DND-41 (cell line): Measurements from ENCODE around the gene TSPEAR.

ENCODE experiments used
- ATAC-seq: fragments of 200-7000 bp; cut with Tn5 transposase; 3 replicates; pipeline ENCODE4 v1.9.1; 2021; ENCODE audit warnings: low read depth; ENCODE audit not compliant: insufficient read depth
- DNase-seq: peaks from one replicate; pipeline ENCODE4 v3.0.0-alpha.2; 2020
- H2AFZ ChIP-seq: 2 replicates; pipeline ENCODE4 v1.6.0; 2012; ENCODE audit warnings: low read depth, low read length
- H3K27ac ChIP-seq: 2 replicates; pipeline ENCODE4 v1.5.1; 2012; ENCODE audit warnings: low read length, inconsistent platforms
- H3K27me3 ChIP-seq: fragments of 200-600 bp; sonication (generic); 2 replicates; pipeline ENCODE4 v1.6.0; 2012; ENCODE audit warnings: low read length, mild to moderate bottlenecking, inconsistent platforms; ENCODE audit not compliant: insufficient read depth, poor library complexity
- H3K36me3 ChIP-seq: 2 replicates; pipeline ENCODE4 v1.5.1; 2012; ENCODE audit warnings: low read length, inconsistent platforms; ENCODE audit not compliant: insufficient read depth
- H3K4me1 ChIP-seq: 2 replicates; pipeline ENCODE4 v1.5.1; 2012; ENCODE audit warnings: mild to moderate bottlenecking, low read length; ENCODE audit not compliant: insufficient read depth
- H3K4me2 ChIP-seq: 2 replicates; pipeline ENCODE4 v1.6.0; 2012; ENCODE audit warnings: mild to moderate bottlenecking, moderate library complexity, low read length, inconsistent platforms; ENCODE audit not compliant: insufficient read depth
- H3K4me3 ChIP-seq, 2 experiments: fragments of 200-600 bp in 1 of 2; shearing (Covaris generic) in 1 of 2; 2 replicates each; pipeline ENCODE4 v1.5.1; 2012 to 2016; ENCODE audit warnings: inconsistent platforms in 2 of 2, low read length in 2 of 2, mild to moderate bottlenecking in 2 of 2, low read depth in 1 of 2, moderate library complexity in 1 of 2
- H3K79me2 ChIP-seq: 2 replicates; pipeline ENCODE4 v1.6.0; 2012; ENCODE audit warnings: low read length, inconsistent platforms; ENCODE audit not compliant: insufficient read depth
- H3K9ac ChIP-seq: 2 replicates; pipeline ENCODE4 v1.6.0; 2012; ENCODE audit warnings: low read depth, mild to moderate bottlenecking, inconsistent platforms, low read length, moderate library complexity
- H3K9me3 ChIP-seq: 2 replicates; pipeline ENCODE4 v1.5.1; 2012; ENCODE audit warnings: low read length, moderate library complexity, mild to moderate bottlenecking, inconsistent platforms; ENCODE audit not compliant: insufficient read depth, severe bottlenecking
- H4K20me1 ChIP-seq: 2 replicates; pipeline ENCODE4 v1.6.0; 2012; ENCODE audit warnings: low read length; ENCODE audit not compliant: insufficient read depth
- CTCF ChIP-seq: IDR thresholded peaks from 2 replicates; pipeline ENCODE4 v1.5.1; 2012; ENCODE audit warnings: borderline replicate concordance, low read length, moderate library complexity, mild to moderate bottlenecking; ENCODE audit not compliant: poor library complexity, severe bottlenecking; ENCODE audit errors: extremely low read depth
- EZH2 ChIP-seq: IDR thresholded peaks from 3 replicates; pipeline ENCODE4 v1.6.1; 2012; ENCODE audit warnings: borderline replicate concordance, low read depth, mild to moderate bottlenecking, moderate library complexity, low read length, inconsistent platforms; ENCODE audit not compliant: severe bottlenecking

Gene TSPEAR

GRCh38 chr21:44513389-44514217, 197.8 kb downstream of the TSPEAR start:
- ATAC-seq (no peak), DNase-seq (no peak)
- Histone ChIP-seq H3K9me3 (no peaks in the 10 kb centered on the region), H2AFZ (no peak overlapping the region), H3K4me2 (no peak overlapping the region), H3K79me2 (no peaks in the 10 kb centered on the region), H3K36me3 (no peaks in the 10 kb centered on the region), H3K9ac (no peak overlapping the region), H4K20me1 (0 out of 2 replicates have a peak, but pooled peaks cover 9% of the 10 kb centered on the region), H3K4me3 (no peak overlapping the region), H3K27me3 (no peaks in the 10 kb centered on the region), H3K27ac (no peak overlapping the region), H3K4me1 (peaks cover 4% of the 10 kb centered on the region)
- no peak for TF ChIP-seq CTCF
- no peak for TF ChIP-seq EZH2

GRCh38 chr21:44512496-44513388, 198.6 kb downstream of the TSPEAR start:
- H3K9ac ChIP-seq = no peak overlapping the region
- DNase-seq (no peak), ATAC-seq (no peak)
- H3K9me3 ChIP-seq = no peaks in the 10 kb centered on the region
- no peaks in the 10 kb centered on the region for H3K79me2 ChIP-seq
- no peak overlapping the region for H3K4me3 ChIP-seq
- TF ChIP-seq EZH2 (no peak), CTCF (no peak)
- no peaks in the 10 kb centered on the region for H3K27me3 ChIP-seq
- no peaks in the 10 kb centered on the region for H3K36me3 ChIP-seq
- H3K4me1 ChIP-seq = peaks cover 4% of the 10 kb centered on the region
- H2AFZ ChIP-seq = no peak overlapping the region
- 0 out of 2 replicates have a peak, but pooled peaks cover 9% of the 10 kb centered on the region for H4K20me1 ChIP-seq
- H3K4me2 ChIP-seq = no peak overlapping the region
- no peak overlapping the region for H3K27ac ChIP-seq

DNA sequence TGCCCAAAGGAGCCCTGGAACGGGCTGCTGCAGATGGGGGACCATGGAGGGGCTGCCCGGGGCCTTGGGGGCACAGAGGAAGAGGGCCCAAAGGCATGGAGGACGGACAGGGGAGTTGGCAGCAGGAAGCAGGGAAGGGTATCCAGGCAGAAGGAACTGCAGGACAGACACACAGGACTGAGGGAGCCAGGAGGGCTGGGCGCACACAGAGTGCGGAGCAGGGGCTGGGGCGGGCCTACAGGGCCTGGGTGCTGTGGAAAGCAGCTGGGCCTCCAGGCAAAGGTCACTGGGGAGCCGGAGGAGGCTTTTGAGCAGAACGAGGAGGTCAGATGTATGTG, 199.5 kb downstream of the TSPEAR start:
- 0 out of 2 replicates have a peak, but pooled peaks cover 9% of the 10 kb centered on the region for H4K20me1 ChIP-seq
- H3K4me2 ChIP-seq = no peak overlapping the region
- H2AFZ ChIP-seq = no peak overlapping the region
- H3K9me3 ChIP-seq = no peaks in the 10 kb centered on the region
- H3K27ac ChIP-seq = no peak overlapping the region
- H3K79me2 ChIP-seq = no peaks in the 10 kb centered on the region
- no peak for ATAC-seq
- peaks cover 4% of the 10 kb centered on the region for H3K4me1 ChIP-seq
- no peaks in the 10 kb centered on the region for H3K27me3 ChIP-seq
- H3K4me3 ChIP-seq = no peak overlapping the region
- no peak overlapping the region for H3K9ac ChIP-seq
- no peaks in the 10 kb centered on the region for H3K36me3 ChIP-seq
- TF ChIP-seq CTCF (no peak), EZH2 (no peak)
- DNase-seq = no peak
